Measurements from ENCODE around the gene H6PD. TPM values are rescaled to one million over a fixed set of nuclear protein-coding genes. Genes with fewer than 3 reads are reported as not detected.

Gene H6PD
- total RNA-seq, 1 donor from 2014 or later: 20.3 TPM

DNA sequence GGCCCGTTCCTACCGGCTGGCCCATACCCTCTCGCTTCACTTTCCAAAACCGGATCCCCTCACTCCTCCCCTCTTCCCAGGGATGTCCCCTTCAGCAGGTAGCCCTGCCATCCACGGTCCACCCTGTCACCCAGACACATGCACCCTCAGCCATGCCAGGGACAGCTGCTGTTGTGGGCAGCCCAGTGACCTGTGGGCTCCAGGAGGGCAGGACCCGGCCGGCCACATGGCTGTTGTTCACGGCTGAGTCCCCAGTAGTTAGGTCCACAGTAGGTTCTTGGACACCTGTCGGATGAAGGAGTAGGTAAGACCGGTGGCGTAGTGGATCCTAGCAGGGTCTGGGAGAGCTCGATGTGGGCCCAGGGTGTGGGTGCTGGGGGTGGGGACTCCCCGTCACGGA lies 70.6 kb downstream of the H6PD start:
- ATAC-seq (no peak), DNase-seq (no peak)
- intact Hi-C loops (cut with micrococcal nuclease): no loop called here

DNA sequence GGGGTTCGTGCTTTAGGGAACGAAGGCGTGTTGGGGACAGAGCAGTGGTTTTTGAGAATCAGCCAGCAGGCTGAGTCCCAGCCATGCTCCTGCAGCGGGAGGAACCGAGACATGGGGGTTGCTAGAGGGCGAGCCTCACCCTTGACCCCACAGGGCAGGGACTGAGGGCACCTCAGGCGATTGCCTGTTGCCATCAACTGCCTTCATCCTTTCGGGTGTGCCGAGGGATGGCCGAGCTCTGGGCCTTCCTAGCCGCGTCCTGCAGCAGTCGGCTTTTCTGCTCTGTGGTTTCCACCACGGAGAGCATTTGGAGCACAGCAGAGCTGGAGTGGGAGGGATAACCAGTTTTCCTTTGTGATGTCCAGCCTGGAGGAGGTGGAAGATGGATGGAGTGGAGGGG lies 71.4 kb downstream of the H6PD start:
- no peak for ATAC-seq
- intact Hi-C loops (cut with micrococcal nuclease): no loop called here
- DNase-seq: no peak

DNA sequence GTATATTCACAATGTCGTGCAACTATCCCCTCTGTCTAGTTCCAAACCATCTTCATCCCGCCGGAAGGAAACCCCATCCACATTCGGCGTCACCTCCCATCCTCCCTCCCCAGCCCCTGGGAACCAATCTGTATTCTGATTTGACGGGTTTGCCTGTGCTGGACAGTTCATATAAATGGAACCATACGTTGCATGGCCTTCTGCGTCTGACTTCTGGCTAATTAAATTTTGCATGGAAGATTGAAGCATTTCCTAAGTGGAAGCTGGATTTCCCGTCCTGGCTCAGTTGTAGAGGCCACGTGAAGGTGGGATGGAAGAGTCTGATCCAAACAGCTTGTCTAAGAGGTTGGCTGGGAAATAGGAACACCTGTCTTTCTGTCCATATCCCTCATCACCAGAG lies 72.7 kb downstream of the H6PD start:
- DNase-seq: no peak
- no peak for ATAC-seq
- intact Hi-C loops (cut with micrococcal nuclease): no loop called here

GRCh38 chr1:9308236-9308785 lies 73.7 kb downstream of the H6PD start:
- intact Hi-C loops (cut with micrococcal nuclease): no loop called here
- ATAC-seq (no peak), DNase-seq (no peak)

GRCh38 chr1:9309080-9309479 lies 74.5 kb downstream of the H6PD start:
- ATAC-seq (no peak), DNase-seq (no peak)
- intact Hi-C loops (cut with micrococcal nuclease): no loop called here

GRCh38 chr1:9309991-9310390 lies 75.4 kb downstream of the H6PD start:
- intact Hi-C loops (cut with micrococcal nuclease): no loop called here
- ATAC-seq: no peak
- no peak for DNase-seq

GRCh38 chr1:9311029-9311428 lies 76.5 kb downstream of the H6PD start:
- intact Hi-C loops (cut with micrococcal nuclease): no loop called here
- ATAC-seq: no peak
- DNase-seq: no peak

DNA sequence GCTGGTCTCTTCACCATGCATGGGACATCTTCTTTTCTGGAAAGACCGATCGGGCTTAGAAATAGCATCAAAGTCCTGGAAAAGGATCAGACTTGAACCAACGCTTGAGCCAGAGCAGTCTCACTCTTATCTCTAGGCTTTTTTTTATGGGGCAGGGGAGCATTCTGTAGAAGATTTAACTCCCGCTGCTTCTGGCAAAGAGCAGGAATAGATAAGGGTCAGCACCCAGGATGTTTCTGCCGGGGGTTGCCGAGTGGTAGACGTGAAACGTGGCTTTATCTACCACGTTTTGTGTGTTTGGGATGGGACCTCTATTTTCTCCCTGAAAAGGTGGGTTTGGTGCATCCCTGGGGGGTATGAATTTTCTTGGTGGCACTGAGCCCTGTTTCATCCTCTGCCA lies 76.9 kb downstream of the H6PD start:
- ATAC-seq: no peak
- intact Hi-C loops (cut with micrococcal nuclease): no loop called here
- DNase-seq: no peak

GRCh38 chr1:9312168-9312720 lies 77.7 kb downstream of the H6PD start:
- ATAC-seq: no peak
- DNase-seq: no peak
- intact Hi-C loops (cut with micrococcal nuclease): no loop called here

DNA sequence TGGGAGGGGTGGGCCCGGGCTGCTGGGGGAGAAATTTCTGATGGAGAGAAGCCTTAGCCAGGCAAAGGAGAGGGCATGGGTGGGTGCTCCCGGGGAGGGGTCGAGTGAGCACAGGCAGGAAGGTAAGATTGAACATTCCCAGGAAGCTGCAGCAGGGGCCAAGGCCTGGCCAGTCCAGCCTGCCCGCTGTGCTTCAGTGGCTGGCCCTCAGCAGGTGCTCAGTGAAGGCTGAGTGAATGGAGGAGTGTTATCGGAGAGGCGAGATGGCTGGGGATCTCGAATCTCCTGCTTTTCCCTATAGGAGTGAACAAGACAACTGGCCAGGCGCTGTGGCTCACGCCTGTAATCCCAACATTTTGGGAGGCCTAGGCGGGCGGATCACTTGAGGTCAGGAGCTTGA lies 79.0 kb downstream of the H6PD start:
- ATAC-seq (no peak), DNase-seq (no peak)
- intact Hi-C loops (cut with micrococcal nuclease): no loop called here

DNA sequence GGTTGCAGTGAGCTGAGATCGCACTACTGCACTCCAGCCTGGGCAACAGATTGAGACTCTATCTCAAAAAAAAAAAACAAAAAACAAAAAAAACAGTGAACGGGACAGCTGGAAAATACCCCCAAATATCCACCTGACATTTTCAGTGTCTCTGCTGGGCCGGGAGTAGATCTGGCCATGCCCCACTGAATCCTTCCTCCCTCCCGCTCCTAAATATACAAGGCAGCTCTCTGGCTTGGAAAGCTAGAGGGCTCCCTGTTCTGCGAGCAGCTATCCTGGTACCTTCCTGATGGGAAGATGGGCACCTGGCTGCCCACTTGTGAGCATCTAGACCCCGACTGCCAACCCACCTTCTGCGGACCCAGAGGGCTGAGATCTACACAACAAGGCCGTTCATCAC lies 79.5 kb downstream of the H6PD start:
- no peak for ATAC-seq
- intact Hi-C loops (cut with micrococcal nuclease): no loop called here
- DNase-seq: no peak

GRCh38 chr1:9314711-9315379 lies 80.3 kb downstream of the H6PD start:
- no peak for DNase-seq
- ATAC-seq: no peak
- intact Hi-C loops (cut with micrococcal nuclease): no loop called here

- intact Hi-C loops (cut with micrococcal nuclease): no loop called here
- ATAC-seq (no peak), DNase-seq (no peak)
These were observed 81.0 kb downstream of the H6PD start for GRCh38 chr1:9315411-9316079.

DNA sequence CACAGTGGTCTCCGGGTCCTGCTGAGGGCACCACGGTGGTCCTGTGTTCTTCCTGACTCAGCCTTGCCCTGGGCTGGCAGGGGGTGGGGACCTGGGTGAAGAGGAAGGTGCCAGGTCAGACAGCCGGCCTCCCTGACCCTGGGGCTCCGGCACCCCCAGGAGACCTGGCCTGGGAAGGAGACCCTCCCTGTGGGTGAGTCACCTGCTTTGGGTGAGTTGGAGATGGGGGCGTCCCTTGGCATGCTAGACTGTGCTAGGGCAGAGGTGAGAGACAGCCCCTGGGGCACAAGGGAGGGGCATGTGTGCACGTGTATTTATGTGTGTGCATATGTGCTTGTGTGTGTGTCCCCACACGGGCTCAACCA lies 81.5 kb downstream of the H6PD start:
- intact Hi-C loops (cut with micrococcal nuclease): no loop called here
- DNase-seq: no peak
- ATAC-seq: no peak

DNA sequence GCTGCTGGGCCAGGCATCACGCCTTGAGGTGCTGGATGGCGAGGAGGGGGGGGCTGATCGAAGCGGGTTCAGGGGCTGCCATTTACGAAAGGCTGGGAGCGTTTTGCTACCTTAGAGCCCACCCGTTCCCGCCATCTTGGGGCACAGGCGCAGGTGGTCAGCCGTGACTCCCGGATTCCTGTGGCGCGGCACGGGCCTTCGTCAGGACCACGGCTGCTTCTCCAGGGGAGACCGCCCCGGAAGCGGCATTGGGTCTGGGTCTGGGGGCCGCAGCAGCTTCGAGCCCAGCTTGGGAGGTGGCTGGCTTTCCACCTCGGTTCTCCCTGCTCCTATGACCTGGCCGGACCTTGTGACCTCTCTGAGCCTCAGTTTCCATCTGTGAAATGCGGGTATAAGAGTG lies 81.9 kb downstream of the H6PD start:
- no peak for DNase-seq
- no peak for ATAC-seq
- intact Hi-C loops (cut with micrococcal nuclease): no loop called here

- DNase-seq (no peak), ATAC-seq (no peak)
- intact Hi-C loops (cut with micrococcal nuclease): no loop called here
These were observed 82.5 kb downstream of the H6PD start for GRCh38 chr1:9317072-9317471.

- DNase-seq (peak; percentile 53), ATAC-seq (peak; percentile 41)
- intact Hi-C loops (cut with micrococcal nuclease): no loop called here
These were observed 83.2 kb downstream of the H6PD start for GRCh38 chr1:9317591-9318417.

- ATAC-seq: no peak
- intact Hi-C loops (cut with micrococcal nuclease): no loop called here
- no peak for DNase-seq
These were observed 84.7 kb downstream of the H6PD start for GRCh38 chr1:9319208-9319788.

DNA sequence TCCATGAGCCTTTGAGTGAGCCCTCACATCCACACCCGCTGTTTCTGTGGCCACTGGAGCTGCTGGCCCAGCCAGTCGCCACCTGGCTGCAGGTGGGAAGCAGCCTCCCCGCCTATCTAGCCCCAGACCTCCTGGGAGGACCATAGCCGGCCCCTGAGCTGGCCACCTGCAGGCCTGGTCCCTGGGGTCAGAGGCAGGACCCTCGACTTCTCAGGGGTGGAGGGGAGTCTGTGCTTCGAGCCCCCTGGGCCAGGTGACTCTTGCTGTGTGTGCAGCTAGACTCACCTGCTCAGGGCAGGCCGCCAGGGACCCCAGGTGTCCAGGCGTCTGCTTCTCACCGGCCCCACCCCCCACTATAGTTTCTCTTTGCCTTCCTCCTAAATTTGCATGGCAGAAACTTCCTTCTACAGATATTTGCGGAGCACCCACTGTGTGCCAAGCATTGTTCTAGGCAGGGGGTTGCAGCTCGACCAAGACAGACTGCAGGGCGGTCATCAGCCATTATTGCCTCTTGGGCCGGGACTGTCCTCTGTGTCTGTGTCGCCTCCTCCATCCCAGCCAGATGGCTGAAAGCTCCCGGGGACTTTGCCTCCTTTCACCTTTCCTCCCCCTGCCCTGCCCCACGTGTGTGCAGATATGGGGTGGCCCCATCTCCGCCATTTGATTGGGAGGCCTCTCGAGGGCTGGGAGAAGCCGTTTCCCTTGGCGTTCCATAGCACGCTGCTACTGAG lies 85.4 kb downstream of the H6PD start:
- intact Hi-C loops (cut with micrococcal nuclease): no loop called here
- no peak for DNase-seq
- no peak for ATAC-seq

Data from left ventricle myocardium superior (tissue), 1 donor.